ENCODE measurements around the gene PMIS2.

Gene PMIS2

GRCh38 chr19:35628565-35629331 is 42.8 kb downstream of the PMIS2 start, which contains the start of gene RBM42:
TSS of gene RBM42 (plus strand) at chr19:35629036. CDS start at chr19:35629154, 118 bp downstream.
- DNase-seq (ENCODE audit: low read depth in 2 of 2), result peak; percentile 93 to 95

GRCh38 chr19:35629332-35629633 is 43.3 kb downstream of the PMIS2 start:
- DNase-seq (ENCODE audit: low read depth in 2 of 2), result no peak

GRCh38 chr19:35633727-35634440 is 47.9 kb downstream of the PMIS2 start:
- DNase-seq (ENCODE audit: low read depth in 2 of 2), result no peak

GRCh38 chr19:35636651-35637050 is 50.7 kb downstream of the PMIS2 start:
- no peak for DNase-seq (ENCODE audit: low read depth in 2 of 2)

Measured in stimulated activated CD4-positive, alpha-beta T cell treated with anti-CD3 and anti-CD28 coated beads, Interleukin-15, amount 100 ng/mL, for 48 hours (primary cell).